B cell (primary cell): Measurements from ENCODE around the gene PBX1.

Experiments
- CTCF ChIP-seq: fragments of 200-600 bp; IDR thresholded peaks from one replicate; pipeline ENCODE4 v1.8.0; 2022; ENCODE audit warnings: antibody characterized with exemption, mild to moderate bottlenecking
- EZH2 ChIP-seq: IDR thresholded peaks from 2 replicates; pipeline ENCODE4 v1.6.1; 2012; ENCODE audit warnings: borderline replicate concordance, low read depth, mild to moderate bottlenecking, moderate library complexity, low read length; ENCODE audit not compliant: insufficient read depth, poor library complexity, severe bottlenecking

- no peak for TF ChIP-seq CTCF
- TF ChIP-seq EZH2 = no peak
These were observed 100.8 kb downstream of the PBX1 start for GRCh38 chr1:164659621-164660411.
